ENCODE measurements around the gene RNASE13.

DNA sequence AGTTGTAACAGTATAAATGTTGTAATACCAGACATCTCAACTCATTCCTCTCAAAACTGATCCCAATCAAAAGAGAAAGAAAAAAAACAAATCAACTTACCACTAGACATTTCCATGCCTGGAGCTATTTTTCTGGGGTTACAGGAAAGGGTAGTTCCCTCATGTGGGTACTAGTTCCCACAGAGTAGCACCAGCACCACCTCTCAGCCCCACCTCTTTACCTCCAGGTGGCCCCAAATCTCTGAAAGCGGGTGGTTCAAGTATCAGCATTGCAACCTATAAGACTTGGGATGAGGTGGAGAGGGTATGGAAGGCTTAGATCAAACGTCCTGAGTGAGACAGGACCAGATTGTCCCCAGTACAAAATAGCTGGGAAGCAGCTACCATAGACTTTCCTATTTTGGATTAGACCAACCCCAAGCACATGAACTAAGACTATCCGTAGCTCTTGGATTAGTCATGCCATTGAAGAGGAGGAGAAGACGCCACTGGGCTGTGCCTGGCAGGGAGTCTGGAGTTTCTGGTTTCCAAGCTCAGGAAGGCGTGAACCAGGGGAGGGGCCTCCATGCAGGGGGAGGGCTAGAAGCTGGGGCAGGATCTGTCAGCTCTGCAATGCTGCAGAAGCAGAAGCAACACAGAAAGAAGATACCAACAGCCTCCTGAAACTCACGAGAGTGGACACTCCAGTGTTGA, 35.8 kb downstream of the RNASE13 start, which contains the start of gene SLC39A2:
- no peak for TF ChIP-seq POLR2A (IDR thresholded peaks at IDR 0.05; ENCODE audit: low read length)
- TF ChIP-seq GATA1 (IDR thresholded peaks at IDR 0.05; ENCODE audit: low read depth, low read length): no peak

All from erythroblast (primary cell).